COLO668 (cell line): ENCODE data around the gene BTBD7.

Source experiments
- DNase-seq: peaks from one replicate; lab custom pipeline; 2025; ENCODE audit not compliant: unreplicated experiment; lab: John Stamatoyannopoulos, UW

Gene BTBD7

GRCh38 chr14:93200553-93200952, 132.3 kb downstream of the BTBD7 start:
- no peak for DNase-seq

GRCh38 chr14:93199031-93199430, 133.8 kb downstream of the BTBD7 start:
- no peak for DNase-seq

GRCh38 chr14:93195316-93195999, 137.4 kb downstream of the BTBD7 start:
- no peak for DNase-seq
